B cell (primary cell): ENCODE measurements around the gene WEE1. TPM values are rescaled to one million over a fixed set of nuclear protein-coding genes. Genes with fewer than 3 reads are reported as not detected.

Source experiments
- ATAC-seq: fragments of 200-7000 bp; cut with Tn5 transposase; one replicate; pipeline ENCODE4 v1.10.0; 2021; ENCODE audit warnings: low read depth, mild to moderate bottlenecking, moderate number of reproducible peaks, moderate library complexity
- CTCF ChIA-PET: fragments of 350-600 bp; sonication (Branson Sonifier 250); formaldehyde crosslinking; loops from one replicate; lab custom pipeline; 2021; ENCODE audit warnings: antibody characterized with exemption, inconsistent platforms; lab: Charles Lee
- POLR2A ChIA-PET: fragments of 350-600 bp; sonication (Branson Sonifier 250); formaldehyde crosslinking; loops from one replicate; lab custom pipeline; 2021; ENCODE audit warnings: antibody characterized with exemption; lab: Charles Lee
- DNase-seq: peaks from one replicate; pipeline ENCODE4 v3.0.0; 2013
- H2AFZ ChIP-seq: 2 replicates; pipeline ENCODE4 v1.6.1; 2012; ENCODE audit warnings: mild to moderate bottlenecking, low read depth, low read length; ENCODE audit not compliant: insufficient read depth, poor library complexity, severe bottlenecking
- H3K27ac ChIP-seq, 2 donors: 1 replicate in 1 of 2; 2 replicates in 1 of 2; pipeline ENCODE4 v1.5.1; 2012 to 2013; ENCODE audit warnings: low read length in 2 of 2, mild to moderate bottlenecking in 2 of 2, moderate library complexity in 1 of 2
- H3K27me3 ChIP-seq, 4 experiments: fragments of 200-600 bp in 1 of 4; sonication (generic) in 1 of 4; replicated peaks in 1 of 4; 1 replicate in 2 of 4; 2 replicates in 2 of 4; pipeline versions ENCODE4 v1.6.1 to v1.7.0; 2013 to 2016; ENCODE audit warnings: low read length in 3 of 4, mild to moderate bottlenecking in 2 of 4, mixed read lengths in 1 of 4, moderate library complexity in 1 of 4; ENCODE audit not compliant: insufficient read depth in 4 of 4, control insufficient read depth in 3 of 4; ENCODE audit errors: control extremely low read depth in 1 of 4
- H3K36me3 ChIP-seq, 2 experiments: replicated peaks in 1 of 2; 1 replicate in 1 of 2; 2 replicates in 1 of 2; pipeline versions ENCODE4 v1.6.1 to v1.7.1; 2013; ENCODE audit warnings: low read length in 1 of 2; ENCODE audit not compliant: insufficient read depth in 2 of 2, control insufficient read depth in 1 of 2; ENCODE audit errors: control extremely low read depth in 1 of 2, extremely low read depth in 1 of 2
- H3K4me1 ChIP-seq, 2 donors: fragments of 200-600 bp in 1 of 2; sonication (generic) in 1 of 2; 1 replicate in 1 of 2; 2 replicates in 1 of 2; pipeline versions ENCODE4 v1.5.1 to v1.6.1; 2013 to 2017; ENCODE audit warnings: low read length in 2 of 2; ENCODE audit not compliant: control insufficient read depth in 2 of 2, insufficient read depth in 2 of 2
- H3K4me2 ChIP-seq: replicated peaks from 2 replicates; pipeline ENCODE3; 2012; ENCODE audit warnings: mild to moderate bottlenecking, low read depth, low read length; ENCODE audit not compliant: poor library complexity, severe bottlenecking
- H3K4me3 ChIP-seq, 5 experiments: fragments of 200-600 bp in 1 of 5; sonication (generic) in 1 of 5; 1 replicate in 3 of 5; 2 replicates in 2 of 5; pipeline versions ENCODE4 v1.5.1 to v1.7.0; 2011 to 2016; ENCODE audit warnings: low read length in 4 of 5, mild to moderate bottlenecking in 4 of 5, low read depth in 2 of 5, control low read depth in 1 of 5, moderate library complexity in 1 of 5; ENCODE audit not compliant: insufficient read depth in 1 of 5; ENCODE audit errors: control extremely low read depth in 1 of 5, extremely low read depth in 1 of 5
- H3K79me2 ChIP-seq: fragments of 200-600 bp; sonication (generic); one replicate; pipeline ENCODE4 v1.6.0; 2016; ENCODE audit warnings: low read length; ENCODE audit not compliant: control insufficient read depth, insufficient read depth
- H3K9ac ChIP-seq: fragments of 200-600 bp; sonication (generic); 2 replicates; pipeline ENCODE4 v1.6.1; 2017; ENCODE audit warnings: mild to moderate bottlenecking, low read length, moderate library complexity
- H3K9me3 ChIP-seq, 3 donors: one replicate each; pipeline versions ENCODE4 v1.6.1 to v1.7.1; 2013; ENCODE audit warnings: low read length in 2 of 3; ENCODE audit not compliant: control insufficient read depth in 2 of 3, insufficient read depth in 1 of 3; ENCODE audit errors: control extremely low read depth in 1 of 3
- H4K20me1 ChIP-seq: 2 replicates; pipeline ENCODE4 v1.6.0; 2012; ENCODE audit warnings: mild to moderate bottlenecking, low read length; ENCODE audit not compliant: insufficient read depth, control insufficient read depth, poor library complexity, severe bottlenecking
- H3K27ac Mint-ChIP-seq: one replicate; pipeline ENCODE4 v1.8.0; 2021; ENCODE audit warnings: mixed read lengths
- H3K27me3 Mint-ChIP-seq: one replicate; pipeline ENCODE4 v1.8.0; 2021; ENCODE audit warnings: mixed read lengths
- H3K4me1 Mint-ChIP-seq: one replicate; pipeline ENCODE4 v1.8.0; 2021; ENCODE audit warnings: mixed read lengths
- H3K4me3 Mint-ChIP-seq: one replicate; pipeline ENCODE4 v1.8.0; 2021; ENCODE audit warnings: mixed read lengths
- H3K9me3 Mint-ChIP-seq: one replicate; pipeline ENCODE4 v1.8.0; 2022; ENCODE audit warnings: mixed read lengths; ENCODE audit not compliant: insufficient read depth
- CTCF ChIP-seq: fragments of 200-600 bp; IDR thresholded peaks from one replicate; pipeline ENCODE4 v1.8.0; 2022; ENCODE audit warnings: antibody characterized with exemption, mild to moderate bottlenecking
- EZH2 ChIP-seq: IDR thresholded peaks from 2 replicates; pipeline ENCODE4 v1.6.1; 2012; ENCODE audit warnings: borderline replicate concordance, low read depth, mild to moderate bottlenecking, moderate library complexity, low read length; ENCODE audit not compliant: insufficient read depth, poor library complexity, severe bottlenecking
- WGBS: methylation state at CpG from one replicate; pipeline ENCODE4 v1.1.5; 2013; ENCODE audit warnings: missing lambda C conversion rate; ENCODE audit not compliant: insufficient coverage; 5-methylcytosine and 5-hydroxymethylcytosine counted together
- intact Hi-C: fragments of 100-400 bp; cut with micrococcal nuclease; formaldehyde crosslinking; loops from one replicate; pipeline ENCODE4 v1.10.0; 2022
- polyA plus RNA-seq: library from polyadenylated mRNA; depleted of rRNA; stranded (reverse); fragments of >200 nt; gene quantifications from 2 replicates; pipeline ENCODE4 v1.2.3, GENCODE V29; 2012
- total RNA-seq, 2 donors: library from RNA; stranded (reverse); fragments of 120-200 nt in 1 of 2; gene quantifications; 1 replicate in 1 of 2; 2 replicates in 1 of 2; pipeline versions ENCODE4 v1.2.3 to v1.2.4, GENCODE V29; 2013 to 2022

WEE1 gene
- total and polyA plus RNA-seq, 2 donors (not counting 1 experiment from before 2014, with no cell fraction given), result 14.7 to 31.3 TPM

DNA sequence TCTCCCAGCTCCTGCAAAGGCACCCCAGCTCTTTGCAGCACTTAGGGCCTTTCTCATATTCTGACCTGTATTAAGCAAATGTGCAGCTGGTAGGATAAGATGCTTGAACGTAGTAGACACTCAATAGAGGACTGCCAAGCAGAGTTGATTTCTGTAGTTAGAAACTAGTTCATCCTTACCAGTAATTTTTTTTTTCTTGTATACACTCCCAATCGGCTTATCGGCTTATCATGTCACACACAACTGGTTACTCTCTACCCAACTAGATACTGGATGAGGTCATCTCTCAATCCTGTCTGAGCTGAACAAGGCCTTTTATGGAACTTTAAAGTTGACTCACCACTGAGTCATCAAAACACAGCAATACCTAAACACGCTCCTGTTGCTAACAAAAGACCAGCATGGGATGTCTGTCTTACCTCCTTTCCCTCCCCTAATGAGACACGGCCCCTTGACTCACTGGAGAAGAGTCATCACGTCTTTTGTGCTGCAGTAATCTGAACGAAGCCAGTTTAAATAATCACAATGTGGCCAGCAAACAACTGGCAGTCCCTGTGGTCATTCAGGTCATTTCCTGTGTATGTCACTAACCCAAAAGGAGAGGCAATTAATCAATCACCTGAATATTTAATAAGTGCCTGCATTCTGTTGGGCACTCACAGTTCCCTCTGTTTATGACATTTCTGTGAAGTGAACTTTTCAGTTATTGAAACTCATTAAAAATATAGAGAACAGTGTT is 7.5 kb upstream of the WEE1 start:
- Histone ChIP-seq H3K9ac (no peak overlapping the region), H3K9me3 (peaks cover under 1 to 9% (median 1%) of the 10 kb centered on the region in 3 donors), H3K79me2 (no peaks in the 10 kb centered on the region), H4K20me1 (no peaks in the 10 kb centered on the region), H3K4me3 (no peak overlapping the region), H2AFZ (no peak overlapping the region), H3K27me3 (no peaks in the 10 kb centered on the region), H3K36me3 (no peaks in the 10 kb centered on the region), H3K4me1 (peaks cover 28 to 32% of the 10 kb centered on the region in 2 donors), H3K27ac (no peak overlapping the region), H3K4me2 (no peak overlapping the region)
- intact Hi-C loops, result no loop called here
- peaks cover 3% of the 10 kb centered on the region for H3K9me3 Mint-ChIP-seq
- ChIA-PET POLR2A (interaction anchor here (0.6 to 1.0 kb wide), 3 partner anchors 38 to 157 kb away, joined by 3 to 5 read pairs (median 3); no protein-coding TSS in a partner anchor), CTCF (interaction anchor here (1.1 to 1.9 kb wide), 3 partner anchors 31 to 47 kb away, joined by 3 to 5 read pairs (median 4); no protein-coding TSS in a partner anchor)
- no peak overlapping the region for H3K4me3 Mint-ChIP-seq
- H3K27me3 Mint-ChIP-seq, result no peaks in the 10 kb centered on the region
- 78% methylated on average over 6 of the region's 7 CpGs for WGBS
- peak; percentile 59 for ATAC-seq
- no peak for TF ChIP-seq EZH2
- TF ChIP-seq CTCF, result no peak
- peak overlapping the region; percentile 78 for H3K27ac Mint-ChIP-seq
- peak; percentile 27 for DNase-seq
- H3K4me1 Mint-ChIP-seq, result peaks cover 39% of the 10 kb centered on the region

- H3K27ac ChIP-seq, result no peak overlapping the region
- WGBS, result 100% methylated on average over 1 of the region's 3 CpGs
- H3K4me3 Mint-ChIP-seq, result no peak overlapping the region
- H3K9me3 ChIP-seq, result peaks cover 0 to 4% (median 0%) of the 10 kb centered on the region in 3 donors
- no peak overlapping the region for H3K27ac Mint-ChIP-seq
- intact Hi-C loops, result no loop called here
- H3K4me3 ChIP-seq, result no peak overlapping the region
- ATAC-seq (no peak), DNase-seq (no peak)
- no peaks in the 10 kb centered on the region for H3K27me3 ChIP-seq
- no peaks in the 10 kb centered on the region for H3K79me2 ChIP-seq
- no peaks in the 10 kb centered on the region for H3K27me3 Mint-ChIP-seq
- H3K9ac ChIP-seq, result no peak overlapping the region
- H3K9me3 Mint-ChIP-seq, result peaks cover 3% of the 10 kb centered on the region
- peaks cover 45% of the 10 kb centered on the region for H3K4me1 Mint-ChIP-seq
- CTCF ChIA-PET, result interaction anchor here (0.7 to 1.9 kb wide), 4 partner anchors 32 to 1022 kb away, joined by 3 to 5 read pairs (median 4); no protein-coding TSS in a partner anchor
- H3K4me1 ChIP-seq, result peaks cover 34 to 37% of the 10 kb centered on the region in 2 donors
- no peaks in the 10 kb centered on the region for H3K36me3 ChIP-seq
- H3K4me2 ChIP-seq, result no peak overlapping the region
- TF ChIP-seq CTCF, result no peak
- no peak for TF ChIP-seq EZH2
- no peak overlapping the region for H2AFZ ChIP-seq
- no peaks in the 10 kb centered on the region for H4K20me1 ChIP-seq
- POLR2A ChIA-PET, result interaction anchor here (0.6 to 1.0 kb wide), 2 partner anchors 37 to 56 kb away, joined by 3 to 5 read pairs; no protein-coding TSS in a partner anchor
Observed at GRCh38 chr11:9566561-9567063, 6.9 kb upstream of the WEE1 start.
